Middle frontal gyrus (tissue), 1 donor: Measurements from ENCODE around the gene C18orf32.
"Not testable (repeated sequence)": the region's sequence is repeated elsewhere in the genome, so short reads cannot be mapped to it uniquely, and the experiment has no call there.

Experiments used
- DNase-seq: peaks from one replicate; pipeline ENCODE4 v3.0.0-alpha.2; 2015; ENCODE audit warnings: low spot score; ENCODE audit errors: extremely low spot score

The C18orf32 gene

GRCh38 chr18:49486953-49487710 lies at the start of gene C18orf32:
TSS of gene C18orf32 (minus strand) at chr18:49487234. CDS start at chr18:49483748, 3,486 bp downstream.
- DNase-seq, result peak; percentile 88

- no peak for DNase-seq
These were observed 48.0 kb upstream of the C18orf32 start for GRCh38 chr18:49534846-49535601.

GRCh38 chr18:49531678-49532153 lies 44.7 kb upstream of the C18orf32 start:
- no peak for DNase-seq

- no peak for DNase-seq
These were observed 42.6 kb upstream of the C18orf32 start for GRCh38 chr18:49529596-49529995.

GRCh38 chr18:49527631-49528327 lies 40.7 kb upstream of the C18orf32 start:
- DNase-seq, result no peak

- no peak for DNase-seq
These were observed 38.9 kb upstream of the C18orf32 start for GRCh38 chr18:49525981-49526380.

- no peak for DNase-seq
These were observed 37.9 kb upstream of the C18orf32 start for GRCh38 chr18:49524951-49525350.

- no peak for DNase-seq
These were observed 37.3 kb upstream of the C18orf32 start for GRCh38 chr18:49524349-49524748.

GRCh38 chr18:49523580-49524093 lies 36.6 kb upstream of the C18orf32 start:
- DNase-seq, result not testable (repeated sequence)

GRCh38 chr18:49521216-49521835 lies 34.3 kb upstream of the C18orf32 start:
- no peak for DNase-seq

GRCh38 chr18:49520661-49521145 lies 33.7 kb upstream of the C18orf32 start:
- no peak for DNase-seq

- DNase-seq, result no peak
These were observed 32.3 kb upstream of the C18orf32 start for GRCh38 chr18:49519101-49519971.

- DNase-seq, result no peak
These were observed 30.4 kb upstream of the C18orf32 start for GRCh38 chr18:49517483-49517882.

GRCh38 chr18:49515516-49515915 lies 28.5 kb upstream of the C18orf32 start:
- no peak for DNase-seq

- DNase-seq, result not testable (repeated sequence)
These were observed 28.0 kb upstream of the C18orf32 start for GRCh38 chr18:49515003-49515402.

- no peak for DNase-seq
These were observed 27.5 kb upstream of the C18orf32 start for GRCh38 chr18:49514577-49514976.

- DNase-seq, result not testable (repeated sequence)
These were observed 25.8 kb upstream of the C18orf32 start for GRCh38 chr18:49512876-49513275.

GRCh38 chr18:49510393-49511115 lies 23.5 kb upstream of the C18orf32 start:
- DNase-seq, result no peak

- DNase-seq, result not testable (repeated sequence)
These were observed 19.4 kb upstream of the C18orf32 start for GRCh38 chr18:49506438-49506837.
